Hippocampal formation (tissue), 2 donors: Measurements from ENCODE around the gene TCEANC.
"Not testable (repeated sequence)": the region's sequence is repeated elsewhere in the genome, so short reads cannot be mapped to it uniquely, and the experiment has no call there.

ENCODE experiments used
- DNase-seq, 2 donors: peaks; one replicate each; lab custom pipeline; 2025; lab: John Stamatoyannopoulos, UW

The TCEANC gene, protein sequence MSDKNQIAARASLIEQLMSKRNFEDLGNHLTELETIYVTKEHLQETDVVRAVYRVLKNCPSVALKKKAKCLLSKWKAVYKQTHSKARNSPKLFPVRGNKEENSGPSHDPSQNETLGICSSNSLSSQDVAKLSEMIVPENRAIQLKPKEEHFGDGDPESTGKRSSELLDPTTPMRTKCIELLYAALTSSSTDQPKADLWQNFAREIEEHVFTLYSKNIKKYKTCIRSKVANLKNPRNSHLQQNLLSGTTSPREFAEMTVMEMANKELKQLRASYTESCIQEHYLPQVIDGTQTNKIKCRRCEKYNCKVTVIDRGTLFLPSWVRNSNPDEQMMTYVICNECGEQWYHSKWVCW

GRCh38 chrX:13652850-13653693 lies at the start of gene TCEANC:
TSS of gene TCEANC (plus strand) at chrX:13653141. CDS start at chrX:13662509, 9,368 bp downstream.
- DNase-seq = peak; percentile 89 to 90

- no peak for DNase-seq
These were observed 47.3 kb upstream of the TCEANC start for GRCh38 chrX:13605611-13606010.

- no peak for DNase-seq
These were observed 45.5 kb upstream of the TCEANC start for GRCh38 chrX:13607331-13607995.

GRCh38 chrX:13607996-13608365 lies 45.0 kb upstream of the TCEANC start:
- DNase-seq = no peak

DNA sequence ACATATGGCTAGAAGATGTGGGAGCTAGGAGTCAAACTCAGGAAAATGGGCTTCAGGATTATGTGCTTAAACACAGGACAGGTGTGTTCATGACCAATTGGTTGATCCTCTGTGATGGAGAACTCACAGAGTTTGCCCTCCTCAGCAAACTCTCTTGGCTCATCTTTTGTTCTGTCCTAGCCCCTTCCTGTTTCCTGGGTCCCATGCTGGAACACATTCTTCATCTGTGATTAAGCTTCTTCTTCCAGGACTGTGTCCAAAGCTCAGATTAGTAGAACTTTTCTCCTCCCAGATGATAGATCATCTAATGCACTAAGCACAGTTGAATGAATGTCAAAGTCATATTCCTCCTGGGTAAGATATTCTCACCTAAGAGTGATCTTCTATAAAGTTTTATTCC lies 38.8 kb upstream of the TCEANC start:
- no peak for DNase-seq

DNA sequence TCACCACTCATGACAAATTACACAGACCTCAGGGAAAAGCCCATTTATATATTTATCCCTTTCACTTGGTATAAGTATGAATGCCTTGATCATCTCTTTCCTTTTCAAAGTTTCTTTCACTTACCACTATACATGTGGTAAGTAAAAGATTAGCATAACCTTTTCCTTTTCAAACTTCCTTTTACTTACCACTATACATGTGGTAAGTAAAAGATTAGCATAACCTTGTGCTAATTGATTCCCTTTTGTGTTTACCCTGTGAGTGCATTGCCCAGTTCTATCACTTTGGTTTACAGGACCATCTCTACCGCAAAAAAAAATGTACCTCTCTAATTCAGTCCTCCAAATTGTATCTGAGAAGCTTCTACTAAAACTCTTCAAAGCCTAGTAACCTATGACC lies 32.7 kb upstream of the TCEANC start:
- no peak for DNase-seq

DNA sequence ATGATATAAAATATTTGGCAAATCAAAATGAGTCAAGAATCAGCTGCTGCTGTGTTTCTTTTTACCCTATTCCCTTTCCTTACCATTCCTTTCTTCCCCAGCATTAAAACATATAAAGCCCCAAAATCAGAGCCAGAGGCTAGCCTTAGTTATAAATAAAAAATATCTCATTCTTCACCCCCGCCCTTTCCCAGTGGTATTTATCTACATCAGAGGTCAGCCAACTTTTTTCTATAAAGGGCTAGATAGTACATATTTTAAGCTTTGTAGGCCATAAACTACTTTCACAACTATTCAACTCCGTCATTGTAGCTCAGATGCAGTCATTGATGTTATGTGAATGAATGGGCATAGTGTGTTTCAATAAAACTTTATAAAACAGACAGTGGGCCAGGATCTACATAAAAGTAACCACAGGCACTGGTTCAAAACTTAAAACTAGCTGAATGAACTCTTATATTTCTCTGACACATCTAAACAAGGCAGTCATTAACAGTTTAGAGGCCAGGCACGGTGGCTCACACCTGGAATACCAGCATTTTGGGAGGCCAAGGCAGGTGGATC lies 30.5 kb upstream of the TCEANC start:
- DNase-seq = no peak

DNA sequence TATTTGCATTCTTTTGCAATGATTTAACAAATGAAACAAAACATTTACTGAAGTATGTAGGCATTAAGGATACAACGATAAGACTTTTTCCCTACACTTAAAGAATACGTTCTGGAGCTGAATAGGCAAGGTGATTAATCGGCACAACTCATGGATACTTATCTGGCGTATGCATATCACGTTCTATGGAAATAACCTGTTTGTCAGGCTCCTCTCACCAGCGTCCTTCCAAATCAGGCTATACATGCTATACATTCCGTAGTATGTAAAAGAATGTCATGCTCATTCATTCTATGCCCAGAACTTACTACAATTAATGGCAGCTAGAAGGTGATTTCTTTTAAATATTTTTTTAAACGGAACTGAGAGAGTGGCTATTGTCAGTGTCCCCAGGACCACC lies 25.6 kb upstream of the TCEANC start:
- DNase-seq = no peak

GRCh38 chrX:13637224-13637623 lies 15.7 kb upstream of the TCEANC start:
- not testable (repeated sequence) for DNase-seq

DNA sequence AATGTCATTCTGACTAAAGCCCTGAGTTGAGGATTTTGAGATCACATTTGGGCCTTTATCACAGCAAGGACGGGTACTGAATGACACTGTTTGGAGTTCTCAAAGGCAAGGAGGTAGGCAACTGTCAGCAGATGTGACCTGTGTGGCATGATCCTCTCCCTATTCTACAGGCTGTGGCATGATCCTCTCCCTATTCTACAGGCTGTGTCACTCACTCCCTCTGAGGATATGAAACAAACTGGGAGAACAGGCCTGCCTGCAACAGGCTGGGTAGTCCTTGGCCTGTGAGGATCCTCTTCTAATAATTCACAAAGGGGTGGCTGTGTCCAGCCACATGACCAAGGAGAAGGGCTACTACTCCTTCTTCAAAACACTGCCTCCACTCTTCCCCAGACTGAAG lies 14.9 kb upstream of the TCEANC start:
- DNase-seq = no peak

DNA sequence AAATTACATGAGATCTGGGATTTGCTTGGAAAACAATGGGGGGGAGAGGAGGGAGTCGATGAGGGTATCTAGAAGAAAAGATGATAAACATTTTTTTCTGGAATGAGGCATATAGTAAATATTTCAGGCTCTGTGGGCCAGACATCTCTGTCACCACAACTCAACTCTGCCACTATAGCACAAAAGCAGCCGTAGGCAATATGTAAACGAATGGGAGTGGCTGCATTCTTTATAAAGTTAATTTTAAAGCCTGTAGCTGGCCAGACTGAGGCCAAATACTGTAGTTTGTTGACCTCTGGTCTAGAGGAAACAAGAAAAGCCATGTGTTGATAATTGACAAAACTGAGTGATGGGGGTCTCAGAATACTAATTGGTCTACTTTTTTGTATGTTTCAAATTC lies 14.1 kb upstream of the TCEANC start:
- DNase-seq = no peak

GRCh38 chrX:13641684-13642083 lies 11.3 kb upstream of the TCEANC start:
- DNase-seq = not testable (repeated sequence)

GRCh38 chrX:13645464-13646153 lies 7.3 kb upstream of the TCEANC start:
- DNase-seq = no peak

GRCh38 chrX:13646154-13646549 lies 6.8 kb upstream of the TCEANC start:
- DNase-seq = peak; percentile 21 to 39

- DNase-seq = no peak
These were observed 5.2 kb upstream of the TCEANC start for GRCh38 chrX:13647709-13648212.

DNA sequence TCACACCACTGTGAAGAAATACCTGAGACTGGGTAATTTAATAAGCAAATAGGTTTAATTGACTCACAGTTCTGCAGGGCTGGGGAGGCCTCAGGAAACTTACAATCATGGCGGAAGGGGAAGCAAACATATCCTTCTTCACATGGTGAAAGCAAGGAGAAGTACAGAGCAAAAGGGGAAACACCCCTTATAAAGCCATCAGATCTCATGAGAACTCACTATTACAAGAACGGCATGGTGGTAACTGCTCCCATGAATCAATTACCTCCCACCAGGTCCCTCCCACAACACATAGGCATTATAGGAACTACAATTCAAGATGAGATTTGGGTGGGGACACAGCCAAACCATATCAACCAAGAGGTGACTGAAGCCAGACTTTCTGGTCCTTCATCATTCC lies 4.6 kb upstream of the TCEANC start:
- DNase-seq = not testable (repeated sequence)

GRCh38 chrX:13649838-13650237 lies 3.1 kb upstream of the TCEANC start:
- no peak for DNase-seq

GRCh38 chrX:13650318-13650717 lies 2.6 kb upstream of the TCEANC start:
- no peak for DNase-seq

- no peak for DNase-seq
These were observed 1.8 kb upstream of the TCEANC start for GRCh38 chrX:13651150-13651549.

DNA sequence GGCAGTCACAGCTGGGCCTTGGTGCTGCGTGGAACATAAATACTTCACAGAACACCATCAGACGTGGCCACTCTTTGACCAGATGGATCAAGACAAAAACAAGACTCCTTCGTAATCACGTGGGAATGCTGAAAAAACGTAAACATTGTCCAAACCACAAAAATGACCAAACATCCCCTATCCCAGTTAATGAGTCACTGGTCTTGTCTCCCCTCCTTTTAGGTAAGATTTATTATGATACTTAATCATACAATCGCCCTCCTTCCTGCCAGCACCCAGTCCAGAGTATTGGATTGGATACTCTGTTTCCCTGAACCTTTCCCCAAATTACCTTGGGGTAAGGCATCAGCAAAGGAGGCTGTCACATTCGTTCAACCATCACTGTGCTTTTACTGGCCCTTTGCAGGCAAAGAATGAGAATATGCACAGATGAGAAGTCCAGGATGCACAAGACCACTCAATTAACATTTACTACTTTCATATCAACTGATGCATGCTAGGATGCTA lies 601 bp upstream of the TCEANC start:
- no peak for DNase-seq

DNA sequence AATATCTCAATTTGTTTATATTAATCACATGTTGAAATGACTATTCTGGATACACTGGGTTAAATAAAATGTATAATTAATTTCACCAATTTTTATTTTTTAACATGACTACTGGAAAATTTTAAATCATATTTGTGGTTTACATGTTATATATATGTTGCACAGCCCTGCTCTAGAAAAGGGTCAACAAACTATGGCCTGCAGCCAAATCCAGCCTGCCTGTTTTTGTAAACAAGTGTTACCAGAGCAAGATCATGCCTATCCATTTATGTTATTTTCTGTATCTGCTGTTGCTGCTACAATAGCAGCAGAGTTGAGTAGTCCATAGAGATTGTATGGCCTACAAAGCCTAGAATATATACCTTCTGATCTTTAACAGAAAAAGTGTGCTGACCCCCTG lies 1.2 kb downstream of the TCEANC start:
- no peak for DNase-seq
